ENCODE measurements around the gene RPS19BP1. TPM values are rescaled to one million over a fixed set of nuclear protein-coding genes. Genes with fewer than 3 reads are reported as not detected.
"Not testable (repeated sequence)": the region's sequence is repeated elsewhere in the genome, so short reads cannot be mapped to it uniquely, and the experiment has no call there.

The RPS19BP1 gene
- total RNA-seq, 1 donor from 2014 or later, result 58.7 TPM

DNA sequence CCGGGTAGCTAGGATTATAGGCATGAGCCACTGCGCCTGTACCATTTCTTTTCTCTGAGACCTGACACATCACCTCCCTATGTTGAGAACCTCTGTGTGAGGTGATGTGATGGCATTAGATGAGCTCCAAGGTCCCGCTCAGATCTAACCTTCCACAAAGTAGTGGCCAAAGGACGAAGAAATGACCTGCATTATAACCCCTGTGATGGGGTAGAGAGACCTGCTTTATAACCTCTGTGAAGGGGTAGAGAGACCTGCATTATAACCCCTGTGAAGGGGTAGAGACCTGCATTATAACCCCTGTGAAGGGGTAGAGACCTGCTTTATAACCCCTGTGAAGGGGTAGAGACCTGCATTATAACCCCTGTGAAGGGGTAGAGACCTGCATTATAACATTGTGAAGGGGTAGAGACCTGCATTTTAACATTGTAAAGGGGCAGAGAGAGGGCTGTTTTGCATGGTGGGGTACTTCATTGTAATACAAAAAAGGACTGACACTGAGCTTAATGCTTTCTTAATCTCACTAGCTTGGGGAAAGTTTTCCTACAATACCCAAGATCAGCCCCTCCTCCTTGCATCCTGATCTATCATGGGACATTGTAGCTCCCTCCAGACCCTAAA is 21.9 kb downstream of the RPS19BP1 start:
- H3K9ac ChIP-seq (ENCODE audit: low read length), result no peak overlapping the region
- H3K27me3 Mint-ChIP-seq (ENCODE audit: low read depth, unreplicated experiment), result no peaks in the 10 kb centered on the region
- peaks cover 66% of the 10 kb centered on the region for H3K79me2 ChIP-seq (ENCODE audit: insufficient read depth, low read length)
- H3K4me3 ChIP-seq (ENCODE audit: insufficient read depth, low read depth, low read length), result no peak overlapping the region
- H3K4me1 Mint-ChIP-seq (ENCODE audit: low read depth, unreplicated experiment), result no peaks in the 10 kb centered on the region
- H3K27ac ChIP-seq (ENCODE audit: low read depth, low read length), result no peak overlapping the region
- H3K36me3 ChIP-seq (ENCODE audit: insufficient read depth, low read length), result peaks cover 39% of the 10 kb centered on the region
- DNase-seq (ENCODE audit: low read depth) (no peak), FAIRE-seq (no peak)
- H3K27ac Mint-ChIP-seq (ENCODE audit: unreplicated experiment), result no peak overlapping the region
- peaks cover 64% of the 10 kb centered on the region for H4K20me1 ChIP-seq (ENCODE audit: insufficient read depth, low read length)
- no peaks in the 10 kb centered on the region for H3K9me3 ChIP-seq (ENCODE audit: insufficient read depth, low read depth, low read length)
- H3K9me3 Mint-ChIP-seq (ENCODE audit: unreplicated experiment), result no peaks in the 10 kb centered on the region
- no peak for TF ChIP-seq CTCF (IDR thresholded peaks at IDR 0.05; ENCODE audit: insufficient read depth, low read depth, low read length)
- no peak for TF ChIP-seq EZH2 (IDR thresholded peaks at IDR 0.05; ENCODE audit: insufficient read depth, low read length)
- no peaks in the 10 kb centered on the region for H3K27me3 ChIP-seq (ENCODE audit: insufficient read depth, low read length)
- peaks cover 25% of the 10 kb centered on the region for H3K36me3 Mint-ChIP-seq (ENCODE audit: low read depth, unreplicated experiment)
- no peak overlapping the region for H2AFZ ChIP-seq (ENCODE audit: low read depth, low read length)
- peaks cover 9% of the 10 kb centered on the region for H3K4me1 ChIP-seq (ENCODE audit: insufficient read depth, low read length)
- no peak overlapping the region for H3K4me2 ChIP-seq (ENCODE audit: low read length)
- no peak overlapping the region for H3K4me3 Mint-ChIP-seq (ENCODE audit: unreplicated experiment)

DNA sequence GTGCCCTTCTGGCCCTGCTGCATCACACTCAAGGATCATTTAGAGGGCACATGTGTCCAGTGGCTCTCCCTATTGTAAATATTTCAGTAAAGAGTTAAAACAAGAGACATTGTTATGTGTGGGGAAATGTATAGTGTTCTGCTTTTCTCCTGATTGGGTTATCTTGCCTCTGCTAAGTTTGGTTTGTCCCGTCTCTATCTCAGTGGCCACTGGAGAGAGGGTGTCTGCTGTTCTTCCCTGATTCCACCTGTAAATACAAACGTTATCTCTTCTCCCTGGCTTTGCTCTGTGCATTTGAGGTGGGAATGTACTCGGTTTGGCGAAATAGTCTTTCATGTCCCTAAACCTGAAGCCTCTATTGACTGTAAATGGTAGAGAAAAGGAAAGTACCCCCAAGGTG is 24.2 kb downstream of the RPS19BP1 start:
- Histone ChIP-seq H3K79me2 (ENCODE audit: insufficient read depth, low read length) (peaks cover 68% of the 10 kb centered on the region), H3K36me3 (ENCODE audit: insufficient read depth, low read length) (peaks cover 30% of the 10 kb centered on the region), H3K27ac (ENCODE audit: low read depth, low read length) (no peak overlapping the region), H3K4me3 (ENCODE audit: insufficient read depth, low read depth, low read length) (no peak overlapping the region), H3K9me3 (ENCODE audit: insufficient read depth, low read depth, low read length) (no peaks in the 10 kb centered on the region), H4K20me1 (ENCODE audit: insufficient read depth, low read length) (peaks cover 57% of the 10 kb centered on the region), H3K4me1 (ENCODE audit: insufficient read depth, low read length) (peaks cover 4% of the 10 kb centered on the region), H2AFZ (ENCODE audit: low read depth, low read length) (no peak overlapping the region), H3K4me2 (ENCODE audit: low read length) (no peak overlapping the region), H3K9ac (ENCODE audit: low read length) (no peak overlapping the region), H3K27me3 (ENCODE audit: insufficient read depth, low read length) (no peaks in the 10 kb centered on the region)
- H3K36me3 Mint-ChIP-seq (ENCODE audit: low read depth, unreplicated experiment), result peaks cover 24% of the 10 kb centered on the region
- no peaks in the 10 kb centered on the region for H3K9me3 Mint-ChIP-seq (ENCODE audit: unreplicated experiment)
- no peak overlapping the region for H3K4me3 Mint-ChIP-seq (ENCODE audit: unreplicated experiment)
- no peak overlapping the region for H3K27ac Mint-ChIP-seq (ENCODE audit: unreplicated experiment)
- H3K27me3 Mint-ChIP-seq (ENCODE audit: low read depth, unreplicated experiment), result no peaks in the 10 kb centered on the region
- peaks cover 3% of the 10 kb centered on the region for H3K4me1 Mint-ChIP-seq (ENCODE audit: low read depth, unreplicated experiment)
- FAIRE-seq (no peak), DNase-seq (ENCODE audit: low read depth) (no peak)
- TF ChIP-seq CTCF (IDR thresholded peaks at IDR 0.05; ENCODE audit: insufficient read depth, low read depth, low read length) (no peak), EZH2 (IDR thresholded peaks at IDR 0.05; ENCODE audit: insufficient read depth, low read length) (no peak)

DNA sequence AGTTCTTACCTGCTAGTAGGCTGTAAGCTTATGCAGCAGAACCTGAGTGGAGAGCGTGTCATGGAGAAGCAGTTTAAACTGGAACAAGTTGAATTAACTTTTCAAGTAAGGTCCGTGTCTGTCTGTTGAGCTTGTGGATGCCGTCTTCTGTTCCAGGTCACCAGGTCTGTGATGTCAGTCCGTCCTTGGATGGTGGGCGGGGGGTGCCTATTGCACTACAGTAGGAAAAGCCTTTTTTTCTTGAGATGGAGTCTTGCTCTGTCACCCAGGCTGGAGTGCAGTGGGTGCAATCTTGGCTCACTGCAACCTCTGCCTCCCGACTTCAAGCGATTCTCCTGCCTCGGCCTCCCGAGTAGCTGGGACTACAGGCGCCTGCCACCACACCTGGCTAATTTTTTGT is 25.5 kb downstream of the RPS19BP1 start:
- Histone ChIP-seq H3K36me3 (ENCODE audit: insufficient read depth, low read length) (peaks cover 28% of the 10 kb centered on the region), H3K4me1 (ENCODE audit: insufficient read depth, low read length) (peaks cover 11% of the 10 kb centered on the region), H3K79me2 (ENCODE audit: insufficient read depth, low read length) (peaks cover 82% of the 10 kb centered on the region), H4K20me1 (ENCODE audit: insufficient read depth, low read length) (peaks cover 56% of the 10 kb centered on the region)
- not testable (repeated sequence) for H3K9me3 Mint-ChIP-seq (ENCODE audit: unreplicated experiment); H3K27ac ChIP-seq (ENCODE audit: low read depth, low read length); H3K9ac ChIP-seq (ENCODE audit: low read length); H3K4me2 ChIP-seq (ENCODE audit: low read length); H3K9me3 ChIP-seq (ENCODE audit: insufficient read depth, low read depth, low read length); H2AFZ ChIP-seq (ENCODE audit: low read depth, low read length); DNase-seq (ENCODE audit: low read depth); H3K4me3 Mint-ChIP-seq (ENCODE audit: unreplicated experiment); H3K27me3 ChIP-seq (ENCODE audit: insufficient read depth, low read length); H3K27ac Mint-ChIP-seq (ENCODE audit: unreplicated experiment); FAIRE-seq; H3K4me1 Mint-ChIP-seq (ENCODE audit: low read depth, unreplicated experiment); H3K27me3 Mint-ChIP-seq (ENCODE audit: low read depth, unreplicated experiment); H3K4me3 ChIP-seq (ENCODE audit: insufficient read depth, low read depth, low read length)
- H3K36me3 Mint-ChIP-seq (ENCODE audit: low read depth, unreplicated experiment), result peaks cover 24% of the 10 kb centered on the region

Measured in astrocyte (in vitro differentiated cells and primary cell).